Uterus (tissue), 2 donors: ENCODE data around the gene CSNK2B.

Experiments used
- POLR2A ChIP-seq, 2 donors: fragments of 450-650 bp; IDR thresholded peaks; one replicate each; pipeline ENCODE4 v1.6.1; 2016; ENCODE audit warnings: antibody characterized with exemption in 2 of 2, mild to moderate bottlenecking in 1 of 2, moderate library complexity in 1 of 2
- TF ChIP-seq, protein P1 (sequence below), 4 experiments: fragments of 200-600 bp in 2 of 4; fragments of 450-650 bp in 2 of 4; sonication (generic) in 2 of 4; IDR thresholded peaks; one replicate each; pipeline ENCODE4 v1.5.1; 2016 to 2019; ENCODE audit warnings: antibody characterized with exemption in 4 of 4, mild to moderate bottlenecking in 2 of 4, moderate library complexity in 1 of 4

DNA sequence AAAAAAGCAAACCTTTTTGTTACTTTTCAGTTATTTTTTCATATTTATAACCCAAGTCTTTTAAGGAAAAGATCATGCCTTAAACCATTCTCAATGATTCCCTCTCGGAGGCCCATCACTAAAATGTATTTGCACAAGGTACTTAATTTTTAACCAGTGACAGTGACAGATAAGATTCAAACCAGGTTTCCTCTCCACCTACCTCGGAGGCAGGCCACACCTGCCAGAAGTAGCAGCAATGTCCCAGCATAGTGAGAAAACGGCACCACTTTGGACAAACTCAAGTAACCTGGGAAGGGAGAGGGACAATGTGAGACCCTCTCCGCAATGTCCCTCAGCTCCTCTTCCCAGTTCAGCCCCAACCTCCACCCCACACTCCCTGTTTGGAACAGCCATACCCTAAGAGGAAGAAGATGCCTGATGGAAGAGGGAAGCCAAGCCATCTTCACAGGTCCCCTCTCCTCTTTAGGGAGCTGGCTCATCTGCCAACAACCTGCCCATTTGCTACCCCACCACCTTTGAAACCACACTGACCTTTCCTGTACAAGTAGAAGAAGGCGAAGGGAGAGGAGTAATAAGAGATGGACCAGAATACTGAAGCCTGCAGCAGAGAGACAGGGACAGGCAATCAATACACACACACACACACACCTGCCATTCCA is 35.0 kb downstream of the CSNK2B start:
- TF ChIP-seq, protein P1, sequence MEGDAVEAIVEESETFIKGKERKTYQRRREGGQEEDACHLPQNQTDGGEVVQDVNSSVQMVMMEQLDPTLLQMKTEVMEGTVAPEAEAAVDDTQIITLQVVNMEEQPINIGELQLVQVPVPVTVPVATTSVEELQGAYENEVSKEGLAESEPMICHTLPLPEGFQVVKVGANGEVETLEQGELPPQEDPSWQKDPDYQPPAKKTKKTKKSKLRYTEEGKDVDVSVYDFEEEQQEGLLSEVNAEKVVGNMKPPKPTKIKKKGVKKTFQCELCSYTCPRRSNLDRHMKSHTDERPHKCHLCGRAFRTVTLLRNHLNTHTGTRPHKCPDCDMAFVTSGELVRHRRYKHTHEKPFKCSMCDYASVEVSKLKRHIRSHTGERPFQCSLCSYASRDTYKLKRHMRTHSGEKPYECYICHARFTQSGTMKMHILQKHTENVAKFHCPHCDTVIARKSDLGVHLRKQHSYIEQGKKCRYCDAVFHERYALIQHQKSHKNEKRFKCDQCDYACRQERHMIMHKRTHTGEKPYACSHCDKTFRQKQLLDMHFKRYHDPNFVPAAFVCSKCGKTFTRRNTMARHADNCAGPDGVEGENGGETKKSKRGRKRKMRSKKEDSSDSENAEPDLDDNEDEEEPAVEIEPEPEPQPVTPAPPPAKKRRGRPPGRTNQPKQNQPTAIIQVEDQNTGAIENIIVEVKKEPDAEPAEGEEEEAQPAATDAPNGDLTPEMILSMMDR (IDR thresholded peaks at IDR 0.05), result no peak
- no peak for TF ChIP-seq POLR2A (IDR thresholded peaks at IDR 0.05)
